C4-2B (cell line): ENCODE measurements around the gene NEMF.

Experiments
- ZFX ChIP-seq: fragments of 450-650 bp; IDR thresholded peaks from 2 replicates; pipeline ENCODE4 v1.6.1; 2017
- TF ChIP-seq, protein P1 (sequence below): fragments of 450-650 bp; conservative IDR thresholded peaks from 2 replicates; pipeline ENCODE4 v1.5.1; 2017; ENCODE audit warnings: mild to moderate bottlenecking

DNA sequence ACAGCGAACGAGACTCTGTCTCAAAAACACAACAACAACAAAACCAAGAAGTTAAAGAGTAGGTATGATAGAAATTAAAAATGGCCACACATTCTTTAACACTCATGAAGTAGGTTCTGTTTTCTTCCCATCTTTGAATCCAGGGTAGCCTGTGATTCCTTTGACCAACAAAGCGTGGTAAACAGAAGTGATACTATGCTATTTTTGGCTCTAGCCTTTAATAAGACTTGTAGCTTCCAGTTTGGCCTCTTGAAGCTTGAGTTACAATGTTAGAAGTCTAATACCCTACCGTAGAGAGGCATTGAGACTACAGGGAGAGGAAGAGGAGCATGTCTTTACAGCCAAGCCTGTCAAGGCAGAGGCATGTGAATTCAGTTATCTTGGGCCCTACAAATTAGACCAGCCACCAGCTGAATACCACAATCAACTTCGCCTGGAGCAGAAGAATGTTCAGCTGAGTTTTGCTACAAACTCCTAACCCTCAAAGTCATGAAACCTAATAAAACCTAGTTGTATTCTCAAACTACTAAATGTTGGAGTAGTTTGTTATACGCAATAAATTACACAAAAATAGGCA is 4.9 kb upstream of the NEMF start:
- TF ChIP-seq, protein P1, sequence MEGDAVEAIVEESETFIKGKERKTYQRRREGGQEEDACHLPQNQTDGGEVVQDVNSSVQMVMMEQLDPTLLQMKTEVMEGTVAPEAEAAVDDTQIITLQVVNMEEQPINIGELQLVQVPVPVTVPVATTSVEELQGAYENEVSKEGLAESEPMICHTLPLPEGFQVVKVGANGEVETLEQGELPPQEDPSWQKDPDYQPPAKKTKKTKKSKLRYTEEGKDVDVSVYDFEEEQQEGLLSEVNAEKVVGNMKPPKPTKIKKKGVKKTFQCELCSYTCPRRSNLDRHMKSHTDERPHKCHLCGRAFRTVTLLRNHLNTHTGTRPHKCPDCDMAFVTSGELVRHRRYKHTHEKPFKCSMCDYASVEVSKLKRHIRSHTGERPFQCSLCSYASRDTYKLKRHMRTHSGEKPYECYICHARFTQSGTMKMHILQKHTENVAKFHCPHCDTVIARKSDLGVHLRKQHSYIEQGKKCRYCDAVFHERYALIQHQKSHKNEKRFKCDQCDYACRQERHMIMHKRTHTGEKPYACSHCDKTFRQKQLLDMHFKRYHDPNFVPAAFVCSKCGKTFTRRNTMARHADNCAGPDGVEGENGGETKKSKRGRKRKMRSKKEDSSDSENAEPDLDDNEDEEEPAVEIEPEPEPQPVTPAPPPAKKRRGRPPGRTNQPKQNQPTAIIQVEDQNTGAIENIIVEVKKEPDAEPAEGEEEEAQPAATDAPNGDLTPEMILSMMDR, result no peak
- TF ChIP-seq ZFX, result no peak
